PC-3 (cell line): ENCODE data around the gene ZNFX1. TPM values are rescaled to one million over a fixed set of nuclear protein-coding genes. Genes with fewer than 3 reads are reported as not detected.

Experiments
- ATAC-seq: fragments of 200-7000 bp; cut with Tn5 transposase; 2 replicates; pipeline ENCODE4 v1.9.1; 2020; ENCODE audit warnings: mild to moderate bottlenecking, moderate library complexity
- BruUV-seq: library from RNA; stranded (reverse); fragments of 400-500 nt; replicated peaks from 2 replicates; lab custom pipeline; 2021; lab: Mats Ljungman, UMichigan
- CTCF ChIA-PET: fragments of 300-600 bp; sonication (Branson Sonifier 250); formaldehyde crosslinking; loops from one replicate; lab custom pipeline; 2022; ENCODE audit warnings: antibody characterized with exemption; lab: Charles Lee
- POLR2A ChIA-PET: fragments of 300-600 bp; sonication (Branson Sonifier 250); formaldehyde crosslinking; loops from one replicate; lab custom pipeline; 2022; ENCODE audit warnings: antibody characterized with exemption; ENCODE audit not compliant: unreplicated experiment; lab: Charles Lee
- DNase-seq: peaks from one replicate; pipeline ENCODE4 v3.0.0-alpha.2; 2015
- H2AFZ ChIP-seq: fragments of 300-600 bp; sonication (generic); 2 replicates; pipeline ENCODE4 v1.6.0; 2016; ENCODE audit warnings: antibody characterized with exemption, low read length
- H3F3A ChIP-seq: fragments of 300-600 bp; sonication (generic); one replicate; pipeline ENCODE4 v1.6.0; 2017; ENCODE audit warnings: antibody characterized with exemption, low read length, control low read depth, mild to moderate bottlenecking; ENCODE audit not compliant: unreplicated experiment
- H3K27ac ChIP-seq: fragments of 300-600 bp; sonication (generic); 2 replicates; pipeline ENCODE4 v1.5.1; 2016; ENCODE audit warnings: mild to moderate bottlenecking, low read length
- H3K27me3 ChIP-seq: fragments of 300-600 bp; sonication (generic); 2 replicates; pipeline ENCODE4 v1.6.1; 2016; ENCODE audit warnings: low read length, mixed read lengths
- H3K36me3 ChIP-seq: fragments of 300-600 bp; sonication (generic); 2 replicates; pipeline ENCODE4 v1.6.1; 2016; ENCODE audit warnings: low read depth, mixed run types, low read length, mixed read lengths
- H3K4me1 ChIP-seq: fragments of 300-600 bp; sonication (generic); 2 replicates; pipeline ENCODE4 v1.5.1; 2016; ENCODE audit warnings: low read length; ENCODE audit not compliant: insufficient read depth
- H3K4me2 ChIP-seq: fragments of 300-600 bp; sonication (generic); 2 replicates; pipeline ENCODE4 v1.6.0; 2016; ENCODE audit warnings: low read length
- H3K4me3 ChIP-seq: fragments of 300-600 bp; sonication (generic); 2 replicates; pipeline ENCODE4 v1.5.1; 2016; ENCODE audit warnings: mild to moderate bottlenecking, low read length, mixed read lengths
- H3K79me2 ChIP-seq: fragments of 300-600 bp; sonication (generic); 2 replicates; pipeline ENCODE4 v1.6.1; 2017; ENCODE audit warnings: low read length, mixed read lengths
- H3K9ac ChIP-seq: fragments of 300-600 bp; sonication (generic); 2 replicates; pipeline ENCODE4 v1.6.0; 2016; ENCODE audit warnings: mild to moderate bottlenecking, low read length
- H3K9me2 ChIP-seq: fragments of 300-600 bp; sonication (generic); replicated peaks from 2 replicates; pipeline ENCODE4 v1.6.1; 2016; ENCODE audit warnings: mixed run types, low read length, mixed read lengths
- H3K9me3 ChIP-seq: fragments of 300-600 bp; sonication (generic); 2 replicates; pipeline ENCODE4 v1.6.1; 2016; ENCODE audit warnings: low read length, mixed read lengths
- H4K20me1 ChIP-seq: fragments of 300-600 bp; sonication (generic); 2 replicates; pipeline ENCODE4 v1.6.1; 2016; ENCODE audit warnings: low read length, mixed read lengths
- CTCF ChIP-seq: fragments of 300-600 bp; sonication (generic); conservative IDR thresholded peaks from 2 replicates; pipeline ENCODE4 v1.5.1; 2017; ENCODE audit warnings: antibody characterized with exemption, low read depth, mild to moderate bottlenecking, low read length
- EZH2 ChIP-seq: fragments of 300-600 bp; sonication (generic); IDR thresholded peaks from one replicate; pipeline ENCODE4 v1.6.1; 2017; ENCODE audit warnings: antibody characterized with exemption, mild to moderate bottlenecking, low read length; ENCODE audit not compliant: unreplicated experiment
- EZH2phosphoT487 ChIP-seq: fragments of 300-600 bp; sonication (generic); IDR thresholded peaks from 2 replicates; pipeline ENCODE4 v1.6.1; 2018; ENCODE audit warnings: mild to moderate bottlenecking, antibody characterized with exemption, low read length, borderline replicate concordance
- intact Hi-C: fragments of 100-400 bp; cut with micrococcal nuclease; formaldehyde crosslinking; loops from 2 replicates; pipeline ENCODE4 v1.9.0; 2023
- total RNA-seq: library from RNA; depleted of rRNA; stranded (reverse); fragments of >200 nt; gene quantifications from 2 replicates; pipeline ENCODE4 v1.2.3, GENCODE V29; 2014

Gene ZNFX1
- total RNA-seq, 1 experiment from 2014 or later = 18.8 TPM

- BruUV-seq = no TSS peak
- CTCF ChIA-PET = no interaction called here
These were observed 62.6 kb downstream of the ZNFX1 start for GRCh38 chr20:49215232-49215631.

GRCh38 chr20:49214571-49214970 lies 63.3 kb downstream of the ZNFX1 start:
- H3K79me2 ChIP-seq = peaks cover 3% of the 10 kb centered on the region
- H3K4me2 ChIP-seq = no peak overlapping the region
- no TSS peak for BruUV-seq
- H3K27ac ChIP-seq = no peak overlapping the region
- POLR2A ChIA-PET = no interaction called here
- H3K9me2 ChIP-seq = no peaks in the 10 kb centered on the region; the same call in 1 of the 2 replicates
- no peak overlapping the region for H3K9ac ChIP-seq
- peaks cover 7% of the 10 kb centered on the region; the same call in 1 of the 2 replicates for H3K4me1 ChIP-seq
- H2AFZ ChIP-seq = no peak overlapping the region
- H3K4me3 ChIP-seq = no peak overlapping the region
- no peaks in the 10 kb centered on the region for H3F3A ChIP-seq
- DNase-seq = no peak
- H3K27me3 ChIP-seq = no peaks in the 10 kb centered on the region
- no peaks in the 10 kb centered on the region for H3K36me3 ChIP-seq
- H4K20me1 ChIP-seq = no peaks in the 10 kb centered on the region
- CTCF ChIA-PET = no interaction called here
- intact Hi-C loops = no loop called here
- ATAC-seq = no peak
- H3K9me3 ChIP-seq = peaks cover 10% of the 10 kb centered on the region
- TF ChIP-seq EZH2phosphoT487 (no peak), CTCF (no peak), EZH2 (no peak)

More at GRCh38 chr20:49215232-49215631, 62.6 kb downstream of the ZNFX1 start:
- ATAC-seq (no peak), DNase-seq (no peak)
- H3K4me1 ChIP-seq = peaks cover 8% of the 10 kb centered on the region
- H3K27ac ChIP-seq = no peak overlapping the region
- POLR2A ChIA-PET = no interaction called here
- peaks cover 7% of the 10 kb centered on the region for H3K9me3 ChIP-seq
- no peaks in the 10 kb centered on the region; the same call in 1 of the 2 replicates for H3K9me2 ChIP-seq
- H3K36me3 ChIP-seq = no peaks in the 10 kb centered on the region
- H3K9ac ChIP-seq = no peak overlapping the region
- no peak for TF ChIP-seq CTCF
- TF ChIP-seq EZH2 = no peak
- TF ChIP-seq EZH2phosphoT487 = no peak
- H3K4me2 ChIP-seq = no peak overlapping the region
- intact Hi-C loops = no loop called here
- H3K27me3 ChIP-seq = no peaks in the 10 kb centered on the region
- H3F3A ChIP-seq = no peaks in the 10 kb centered on the region
- peaks cover under 1% of the 10 kb centered on the region; the same call in 1 of the 2 replicates for H4K20me1 ChIP-seq
- no peak overlapping the region for H3K4me3 ChIP-seq
- H2AFZ ChIP-seq = no peak overlapping the region
- peaks cover 10% of the 10 kb centered on the region for H3K79me2 ChIP-seq

GRCh38 chr20:49210757-49211110 lies 67.1 kb downstream of the ZNFX1 start:
- Histone ChIP-seq H3K27ac (no peak overlapping the region), H2AFZ (no peak overlapping the region), H3K4me2 (no peak overlapping the region), H3K9ac (no peak overlapping the region), H3K9me3 (peaks cover 10% of the 10 kb centered on the region), H3K9me2 (no peaks in the 10 kb centered on the region; the same call in 1 of the 2 replicates), H3K36me3 (no peaks in the 10 kb centered on the region), H3K79me2 (no peaks in the 10 kb centered on the region), H3K27me3 (no peaks in the 10 kb centered on the region), H3K4me3 (no peak overlapping the region), H4K20me1 (no peaks in the 10 kb centered on the region), H3F3A (no peaks in the 10 kb centered on the region), H3K4me1 (no peaks in the 10 kb centered on the region)
- ChIA-PET CTCF (no interaction called here), POLR2A (no interaction called here)
- intact Hi-C loops = no loop called here
- no TSS peak for BruUV-seq
- DNase-seq (no peak), ATAC-seq (no peak)
- TF ChIP-seq EZH2 = no peak
- TF ChIP-seq EZH2phosphoT487 = no peak
- no peak for TF ChIP-seq CTCF
